EH (cell line): ENCODE measurements around the gene GCAT.

Experiments
- DNase-seq: peaks from one replicate; pipeline ENCODE4 v3.0.0-alpha.2; 2015; ENCODE audit warnings: low read depth

The GCAT gene

DNA sequence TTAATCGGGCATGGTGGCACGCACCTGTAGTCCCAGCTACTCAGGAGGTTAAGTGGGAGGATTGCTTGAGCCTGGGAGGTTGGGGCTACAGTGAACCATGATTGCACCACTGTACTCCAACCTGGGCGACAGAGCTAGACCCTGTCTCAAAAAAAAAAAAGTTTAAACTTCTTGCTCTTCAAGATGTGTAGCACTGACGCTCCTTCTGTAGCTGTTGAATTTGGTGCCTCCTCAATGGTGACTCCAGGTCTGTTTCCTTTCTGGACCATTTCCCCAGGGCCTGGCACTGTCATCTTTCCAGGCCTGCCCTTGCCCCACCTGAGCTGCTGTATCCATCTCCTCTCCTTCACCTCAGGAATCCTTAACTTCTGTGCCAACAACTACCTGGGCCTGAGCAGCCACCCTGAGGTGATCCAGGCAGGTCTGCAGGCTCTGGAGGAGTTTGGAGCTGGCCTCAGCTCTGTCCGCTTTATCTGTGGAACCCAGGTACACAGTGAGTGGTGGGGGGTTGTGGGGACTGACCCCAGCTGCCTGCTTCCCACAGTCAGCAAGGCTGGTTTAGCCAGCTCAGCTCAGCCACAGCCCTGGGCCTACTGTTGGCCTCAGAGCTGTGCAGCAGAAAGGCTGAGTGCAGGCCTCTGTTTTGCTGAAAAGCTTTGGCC, 2.1 kb downstream of the GCAT start:
- no peak for DNase-seq

DNA sequence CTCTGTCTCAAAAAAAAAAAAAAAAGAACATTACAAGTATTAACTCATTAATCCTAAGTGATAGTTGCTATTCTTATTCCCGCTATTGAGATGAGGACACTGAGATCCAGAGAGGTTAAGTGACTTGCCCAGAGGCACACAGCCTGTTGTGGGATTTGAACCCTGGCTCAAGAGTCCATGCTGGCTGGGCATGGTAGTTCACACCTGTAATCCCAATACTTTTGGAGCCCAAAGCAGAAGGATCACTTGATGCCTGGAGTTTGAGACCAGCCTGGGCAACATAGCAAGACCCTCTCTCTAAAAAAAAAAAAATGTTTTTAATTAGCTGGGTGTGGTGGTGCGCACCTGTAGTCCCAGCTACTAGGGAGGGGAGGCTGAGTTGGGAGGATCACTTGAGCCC, 4.1 kb downstream of the GCAT start:
- no peak for DNase-seq

DNA sequence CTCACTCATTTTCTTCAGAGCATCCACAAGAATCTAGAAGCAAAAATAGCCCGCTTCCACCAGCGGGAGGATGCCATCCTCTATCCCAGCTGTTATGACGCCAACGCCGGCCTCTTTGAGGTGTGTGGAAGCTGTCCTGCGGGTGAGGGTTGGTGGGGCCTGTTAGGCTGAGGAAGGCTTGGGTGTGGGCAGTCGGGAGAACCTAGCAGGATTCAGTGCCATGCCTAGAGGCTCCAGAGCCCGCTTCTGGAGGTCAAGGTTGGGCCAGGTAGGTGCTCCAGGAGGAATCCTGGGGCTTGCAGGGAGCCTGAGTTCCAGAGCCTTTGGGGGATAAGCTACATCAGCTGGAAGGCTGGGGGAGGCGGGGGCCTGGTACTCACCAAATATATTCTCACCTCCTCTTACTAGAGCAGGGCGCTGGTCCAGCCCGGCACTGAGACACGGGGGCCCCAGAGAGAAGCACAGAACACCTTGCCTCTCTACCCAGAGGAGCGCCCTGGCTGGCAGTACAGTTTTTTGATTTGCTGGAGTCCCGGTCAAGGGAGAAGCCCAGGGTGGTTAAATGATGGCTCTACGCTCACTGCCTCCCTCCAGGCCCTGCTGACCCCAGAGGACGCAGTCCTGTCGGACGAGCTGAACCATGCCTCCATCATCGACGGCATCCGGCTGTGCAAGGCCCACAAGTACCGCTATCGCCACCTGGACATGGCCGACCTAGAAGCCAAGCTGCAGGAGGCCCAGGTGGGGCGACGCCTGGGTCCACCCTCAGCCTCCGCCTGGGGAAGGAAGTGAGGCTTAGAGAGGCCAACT, 5.3 kb downstream of the GCAT start:
- DNase-seq: no peak

DNA sequence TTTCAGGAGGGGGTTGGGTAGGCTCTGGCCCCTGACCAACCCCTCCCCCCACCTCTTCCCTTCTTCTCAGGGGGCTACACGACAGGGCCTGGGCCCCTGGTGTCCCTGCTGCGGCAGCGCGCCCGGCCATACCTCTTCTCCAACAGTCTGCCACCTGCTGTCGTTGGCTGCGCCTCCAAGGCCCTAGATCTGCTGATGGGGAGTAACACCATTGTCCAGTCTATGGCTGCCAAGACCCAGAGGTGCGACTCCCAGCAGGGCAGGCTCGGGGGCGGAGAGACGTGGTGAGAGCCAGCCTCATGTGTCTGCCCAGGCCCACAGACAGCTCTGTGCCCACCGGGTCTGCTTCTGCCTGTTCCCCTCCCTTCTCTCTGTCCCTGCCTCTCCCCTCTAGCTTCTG, 7.9 kb downstream of the GCAT start:
- no peak for DNase-seq

DNA sequence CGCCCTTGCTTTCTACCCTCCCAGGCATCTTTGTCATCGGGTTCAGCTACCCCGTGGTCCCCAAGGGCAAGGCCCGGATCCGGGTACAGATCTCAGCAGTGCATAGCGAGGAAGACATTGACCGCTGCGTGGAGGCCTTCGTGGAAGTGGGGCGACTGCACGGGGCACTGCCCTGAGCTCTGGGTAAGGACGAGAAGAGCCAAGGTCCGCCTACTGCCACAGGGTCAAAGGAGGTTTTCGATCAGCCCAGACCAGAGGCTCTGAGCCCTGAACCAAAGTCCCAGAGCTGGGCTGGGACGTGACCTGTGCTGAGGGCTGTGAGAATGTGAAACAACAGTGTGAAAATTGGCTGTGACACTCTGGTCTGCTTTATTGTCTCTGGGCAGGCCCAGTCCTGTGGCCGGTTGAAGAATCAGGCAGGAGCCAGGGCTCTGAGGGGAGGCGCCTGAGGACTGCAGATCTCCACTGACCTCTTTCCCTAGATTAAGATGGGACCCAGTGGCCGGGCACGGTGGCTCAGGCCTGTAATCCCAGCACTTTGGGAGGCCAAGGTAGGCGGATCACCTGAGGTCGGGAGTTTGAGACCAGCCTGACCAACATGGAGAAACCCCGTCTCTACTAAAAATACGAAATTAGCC, 8.9 kb downstream of the GCAT start:
- no peak for DNase-seq

DNA sequence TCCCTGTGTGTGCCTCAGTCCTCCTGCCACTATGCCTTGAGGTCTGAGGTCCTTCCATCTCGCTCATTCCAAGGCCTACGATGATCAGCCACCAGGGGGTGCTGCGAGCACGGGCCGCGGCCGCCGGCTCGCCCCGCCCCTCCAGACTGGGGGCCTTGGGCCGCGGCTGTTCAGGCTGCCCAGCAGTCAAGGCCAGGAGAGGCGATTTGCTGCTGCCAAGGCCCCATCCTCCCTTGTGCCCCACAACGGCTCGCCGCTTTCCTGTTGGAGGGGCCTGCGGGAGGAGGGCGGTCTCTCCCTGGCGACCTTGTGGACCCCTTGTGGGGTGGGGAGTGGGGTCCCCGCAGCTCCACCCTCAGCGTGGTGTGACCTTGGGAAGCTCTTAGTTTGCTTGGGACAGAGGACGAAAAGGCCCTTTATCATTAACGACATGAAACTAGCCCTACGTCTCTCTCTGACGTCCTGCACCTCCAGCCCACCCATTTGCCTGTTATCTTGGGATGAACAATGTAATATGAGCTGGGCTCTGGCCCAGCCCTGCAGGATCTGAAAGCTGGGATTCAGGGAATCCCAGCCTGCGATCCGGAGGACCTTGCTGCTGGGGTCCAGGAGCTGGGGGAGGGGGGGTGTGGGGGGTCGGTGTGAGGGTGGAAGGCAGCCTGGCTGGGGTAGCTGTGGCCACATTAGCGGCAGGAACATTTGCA, 10.1 kb downstream of the GCAT start:
- DNase-seq: peak; percentile 79

DNA sequence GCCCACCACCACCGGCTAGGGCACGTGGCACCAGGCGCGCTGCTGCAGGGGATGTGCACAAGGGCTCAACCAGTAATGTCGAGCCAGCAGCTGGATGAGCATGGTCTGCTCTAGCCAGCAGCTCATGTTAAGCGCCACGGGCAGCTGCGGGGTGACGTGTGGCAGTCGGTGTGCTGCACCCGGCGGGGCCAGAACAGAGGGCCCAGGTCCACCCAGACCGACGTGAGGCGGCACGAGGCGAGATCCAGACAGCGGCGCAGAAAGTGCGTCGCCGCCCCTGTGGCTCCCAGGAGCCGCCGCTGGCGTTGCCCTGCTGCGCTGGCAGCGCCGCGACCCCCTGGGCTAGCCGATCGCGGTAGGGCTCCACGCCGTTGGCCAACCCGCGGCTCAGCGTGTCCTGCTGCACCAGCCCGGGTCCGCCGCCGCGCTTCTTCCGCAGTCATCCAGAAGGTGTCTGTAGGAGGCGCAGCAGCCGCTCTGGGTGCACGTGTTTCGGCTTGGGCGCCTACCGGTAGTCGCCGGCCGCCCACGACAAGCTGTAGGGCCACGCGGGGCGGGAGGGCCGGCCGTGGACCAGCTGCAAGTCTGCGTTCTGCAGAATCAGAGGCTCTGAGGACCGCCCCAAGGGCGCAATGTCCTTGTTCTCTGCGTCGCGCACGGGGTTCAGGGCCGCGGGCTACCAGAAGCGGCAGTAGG, 10.8 kb downstream of the GCAT start:
- peak; percentile 59 for DNase-seq

DNA sequence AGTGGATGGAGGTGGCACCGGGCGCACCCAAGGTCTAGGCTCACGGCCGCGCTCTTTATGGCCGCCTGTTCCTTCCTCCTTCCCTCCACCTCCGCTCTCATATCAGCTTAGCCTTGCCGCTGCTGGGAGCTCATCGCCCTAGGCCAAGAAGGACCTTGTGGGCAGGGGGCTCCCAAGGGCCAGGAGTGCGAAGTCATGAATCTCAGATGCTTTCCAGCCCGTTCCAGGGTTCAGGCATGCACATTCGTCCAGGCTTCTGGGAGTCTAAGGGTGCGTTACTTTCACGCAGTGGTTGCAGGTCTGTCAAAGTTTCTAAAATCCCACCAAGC, 11.3 kb downstream of the GCAT start:
- DNase-seq: no peak

DNA sequence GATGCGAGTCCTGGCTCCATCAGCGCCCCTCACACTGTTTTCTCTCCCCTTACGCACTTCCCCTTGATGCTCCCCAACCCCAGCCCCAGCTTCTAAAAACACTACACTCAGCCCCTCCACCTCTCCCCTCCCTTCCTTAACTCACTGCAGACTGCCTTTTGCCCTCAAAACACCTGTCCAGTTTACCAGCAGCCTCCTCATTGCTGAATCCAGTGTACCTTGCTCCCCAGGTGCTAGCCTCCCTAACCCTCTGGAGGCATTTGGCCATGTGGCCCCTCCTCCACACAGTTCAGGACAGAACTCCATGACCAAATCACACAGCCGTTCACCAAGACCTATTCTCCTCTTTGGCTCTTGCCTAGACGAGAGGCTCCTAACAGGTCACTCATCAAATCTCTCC, 12.6 kb downstream of the GCAT start:
- DNase-seq: no peak

DNA sequence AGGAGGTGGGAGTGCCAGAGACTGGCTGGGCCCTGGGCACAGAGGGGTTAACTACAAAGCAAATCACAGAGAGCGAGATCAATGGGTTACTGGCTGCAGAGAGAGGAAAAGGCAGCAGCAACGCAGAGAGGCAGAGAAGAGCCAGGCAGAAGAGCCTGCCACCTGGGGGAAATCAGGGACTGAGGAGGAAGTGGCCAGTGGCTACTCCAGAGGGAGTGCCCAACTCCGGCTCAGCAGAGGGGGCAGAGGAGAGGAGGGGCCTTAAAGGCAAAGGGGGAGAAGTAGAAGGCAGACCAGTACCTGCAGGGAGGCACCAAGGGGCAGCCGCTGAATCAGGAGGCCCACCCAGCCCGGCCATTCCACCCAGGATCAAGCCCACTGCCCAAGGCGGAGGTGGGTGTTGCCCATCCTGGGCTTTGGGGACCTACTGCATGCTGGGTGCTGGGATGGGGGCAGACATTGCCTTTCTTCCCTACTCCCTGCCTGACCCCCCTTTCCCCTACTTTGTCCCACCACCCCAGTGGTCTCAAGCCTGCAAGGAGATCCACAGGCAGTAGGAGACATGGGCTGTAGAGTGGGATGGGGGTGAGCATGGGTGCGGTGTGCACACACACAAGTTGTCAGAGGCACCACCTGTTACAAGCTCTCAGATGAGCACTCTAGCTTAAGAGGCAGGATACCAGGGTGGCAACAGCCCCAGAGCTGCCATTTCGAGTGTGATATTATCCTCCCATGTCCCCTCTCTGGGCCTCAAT, 14.5 kb downstream of the GCAT start:
- DNase-seq: no peak

DNA sequence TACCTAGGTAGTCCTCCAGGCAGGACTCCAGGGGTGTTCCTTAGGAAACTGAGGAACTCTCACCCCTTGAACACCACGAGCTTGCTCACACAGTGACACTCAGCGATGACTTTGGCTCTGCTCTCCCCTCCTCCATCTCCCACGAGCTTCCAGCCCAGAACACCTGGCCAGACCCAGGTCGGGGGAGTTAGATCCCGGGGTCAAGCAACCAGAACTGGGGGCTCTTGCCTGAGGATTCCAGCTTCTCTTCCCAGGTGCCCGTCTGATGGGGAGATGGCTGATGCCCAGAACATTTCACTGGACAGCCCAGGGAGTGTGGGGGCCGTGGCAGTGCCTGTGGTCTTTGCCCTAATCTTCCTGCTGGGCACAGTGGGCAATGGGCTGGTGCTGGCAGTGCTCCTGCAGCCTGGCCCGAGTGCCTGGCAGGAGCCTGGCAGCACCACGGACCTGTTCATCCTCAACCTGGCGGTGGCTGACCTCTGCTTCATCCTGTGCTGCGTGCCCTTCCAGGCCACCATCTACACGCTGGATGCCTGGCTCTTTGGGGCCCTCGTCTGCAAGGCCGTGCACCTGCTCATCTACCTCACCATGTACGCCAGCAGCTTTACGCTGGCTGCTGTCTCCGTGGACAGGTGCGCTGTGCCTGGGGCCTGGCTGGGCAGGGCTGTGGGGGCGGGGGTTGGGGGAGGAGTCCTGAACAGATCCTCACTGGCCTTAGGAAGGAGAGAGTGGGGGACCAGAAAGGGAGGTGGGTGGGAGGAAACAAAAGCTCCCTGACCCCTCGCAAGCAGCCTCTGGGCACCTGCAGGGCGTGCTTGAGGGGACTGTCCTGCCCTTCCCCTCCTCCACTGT, 15.6 kb downstream of the GCAT start, which contains the start of gene GALR3:
GALR3 (plus strand) TSS at position 249 of the 852 bp plus-strand sequence; CDS start at position 274, 25 bp downstream.
- no peak for DNase-seq

DNA sequence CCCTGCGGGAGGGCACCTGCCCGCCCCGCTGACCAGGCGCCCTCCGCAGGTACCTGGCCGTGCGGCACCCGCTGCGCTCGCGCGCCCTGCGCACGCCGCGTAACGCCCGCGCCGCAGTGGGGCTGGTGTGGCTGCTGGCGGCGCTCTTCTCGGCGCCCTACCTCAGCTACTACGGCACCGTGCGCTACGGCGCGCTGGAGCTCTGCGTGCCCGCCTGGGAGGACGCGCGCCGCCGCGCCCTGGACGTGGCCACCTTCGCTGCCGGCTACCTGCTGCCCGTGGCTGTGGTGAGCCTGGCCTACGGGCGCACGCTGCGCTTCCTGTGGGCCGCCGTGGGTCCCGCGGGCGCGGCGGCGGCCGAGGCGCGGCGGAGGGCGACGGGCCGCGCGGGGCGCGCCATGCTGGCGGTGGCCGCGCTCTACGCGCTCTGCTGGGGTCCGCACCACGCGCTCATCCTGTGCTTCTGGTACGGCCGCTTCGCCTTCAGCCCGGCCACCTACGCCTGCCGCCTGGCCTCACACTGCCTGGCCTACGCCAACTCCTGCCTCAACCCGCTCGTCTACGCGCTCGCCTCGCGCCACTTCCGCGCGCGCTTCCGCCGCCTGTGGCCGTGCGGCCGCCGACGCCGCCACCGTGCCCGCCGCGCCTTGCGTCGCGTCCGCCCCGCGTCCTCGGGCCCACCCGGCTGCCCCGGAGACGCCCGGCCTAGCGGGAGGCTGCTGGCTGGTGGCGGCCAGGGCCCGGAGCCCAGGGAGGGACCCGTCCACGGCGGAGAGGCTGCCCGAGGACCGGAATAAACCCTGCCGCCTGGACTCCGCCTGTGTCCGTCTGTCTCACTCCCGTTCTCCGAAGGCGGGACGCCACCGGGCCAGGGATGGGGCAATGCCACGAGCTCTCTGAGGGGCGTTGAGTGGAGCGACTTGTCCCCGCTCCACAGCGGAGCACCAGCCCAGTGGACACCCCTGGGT, 17.2 kb downstream of the GCAT start:
- peak; percentile 26 for DNase-seq

DNA sequence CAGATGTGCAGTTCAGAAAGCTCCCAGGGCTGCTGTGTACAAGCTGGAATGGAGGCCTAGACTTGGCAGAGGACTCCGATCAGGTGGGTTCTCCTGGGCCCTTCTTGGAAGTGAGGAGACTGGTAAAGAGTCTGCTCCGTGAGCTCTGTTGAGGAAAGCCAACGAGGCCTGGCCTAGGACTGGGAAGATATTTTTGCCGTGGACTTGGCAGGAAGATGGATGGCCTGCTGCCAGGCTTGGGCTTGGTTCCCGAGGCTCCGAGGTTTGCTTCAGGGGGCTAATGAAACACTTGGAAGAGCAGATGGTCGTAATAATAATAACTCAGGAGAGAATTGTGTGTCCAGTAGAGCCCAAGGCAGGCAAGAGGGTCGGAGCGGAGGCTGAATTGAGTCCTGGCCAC, 19.3 kb downstream of the GCAT start:
- DNase-seq: no peak

DNA sequence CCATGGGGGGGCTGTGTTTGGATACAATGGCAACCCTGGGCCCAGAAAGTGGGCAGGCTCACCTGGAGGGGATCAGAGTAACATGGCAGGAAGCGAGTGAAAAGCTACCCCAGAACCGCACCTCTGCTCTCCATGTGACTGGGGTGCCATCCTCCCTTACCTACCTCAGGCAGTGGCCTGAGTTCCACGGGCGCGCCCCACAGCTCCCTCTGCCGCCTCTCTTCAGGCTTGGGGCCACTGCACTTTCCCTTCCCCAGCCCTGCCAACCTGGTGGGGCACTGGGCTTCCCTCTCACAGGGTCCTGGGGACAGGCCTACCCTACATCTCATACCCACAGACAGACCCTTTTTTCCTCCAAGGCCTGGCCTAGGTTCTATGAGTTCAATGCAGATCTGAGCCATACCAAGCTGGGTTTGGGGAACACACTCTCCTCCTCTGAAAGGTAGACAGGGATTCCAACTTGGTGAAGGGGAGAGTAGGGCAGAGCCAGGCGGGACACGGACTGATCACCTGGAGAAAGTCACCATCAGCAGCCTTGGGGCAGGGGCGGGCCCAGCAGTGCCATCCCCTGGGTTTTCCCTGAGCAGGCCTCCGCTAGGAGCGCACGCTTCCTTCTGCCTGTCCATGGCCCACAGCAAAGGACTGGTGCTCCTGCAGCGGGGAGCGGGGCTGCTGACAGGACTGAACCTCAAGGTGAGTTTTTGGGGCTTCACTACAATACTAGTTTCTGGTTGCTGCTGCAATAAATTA, 22.5 kb downstream of the GCAT start:
- DNase-seq: no peak

DNA sequence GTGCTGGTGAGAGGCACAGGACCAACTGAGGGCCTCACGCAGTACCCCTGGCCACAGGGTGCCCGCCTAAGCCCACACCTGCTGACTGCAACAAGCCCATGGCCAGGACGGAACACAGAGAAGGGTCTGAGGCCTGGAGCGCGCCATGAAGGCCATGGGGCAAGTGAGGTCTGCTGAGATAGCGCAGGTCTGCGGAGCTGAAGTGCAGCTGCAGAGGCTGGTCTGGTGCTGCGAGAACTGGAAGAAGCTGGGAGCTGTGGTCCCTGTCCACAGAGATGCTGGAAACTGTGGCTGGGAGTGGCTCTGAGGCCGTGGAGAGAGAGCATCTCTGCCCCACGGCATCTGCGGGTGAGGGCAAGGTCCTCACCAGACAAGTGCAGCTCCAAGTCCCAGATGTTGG, 23.7 kb downstream of the GCAT start:
- no peak for DNase-seq

DNA sequence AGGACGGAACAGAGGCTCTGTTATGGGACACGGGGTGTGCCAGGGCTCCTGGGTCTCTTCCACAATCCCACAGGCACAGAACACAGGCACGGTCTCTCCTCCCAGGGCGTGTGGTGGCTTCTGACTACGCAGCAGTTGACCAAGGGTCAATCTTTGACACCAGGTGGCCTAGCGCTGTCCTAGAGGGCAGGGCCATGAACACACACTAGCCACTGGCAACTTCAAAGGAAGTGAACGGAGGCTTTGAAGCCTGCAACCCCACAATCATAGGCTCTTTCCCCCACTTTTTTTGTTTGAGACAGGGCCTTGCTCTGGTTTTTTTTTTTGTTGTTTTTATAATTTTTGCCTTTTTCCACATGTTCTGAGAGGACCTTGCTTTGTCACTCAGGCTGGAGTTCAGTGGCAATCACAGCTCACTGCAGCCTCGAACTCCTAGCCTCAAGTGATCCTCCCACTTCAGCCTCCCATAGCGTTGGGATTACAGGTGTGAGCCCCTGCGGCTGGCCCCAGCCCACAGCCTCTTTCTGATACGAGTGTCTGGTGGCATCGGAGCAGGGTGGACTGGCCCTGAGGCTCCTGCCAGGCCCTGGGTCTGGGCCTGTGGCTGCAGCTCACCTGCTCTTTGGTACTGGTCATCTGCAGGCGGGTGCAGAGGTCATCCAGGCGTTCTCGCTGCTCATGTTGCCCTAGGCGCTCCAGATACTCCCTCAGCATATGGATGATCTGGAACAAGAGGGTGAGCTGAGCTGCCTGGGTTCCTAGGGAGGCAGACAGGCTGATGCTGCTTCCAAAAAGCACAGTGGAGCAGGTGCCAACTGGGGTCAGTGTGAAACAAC, 24.5 kb downstream of the GCAT start:
- no peak for DNase-seq

DNA sequence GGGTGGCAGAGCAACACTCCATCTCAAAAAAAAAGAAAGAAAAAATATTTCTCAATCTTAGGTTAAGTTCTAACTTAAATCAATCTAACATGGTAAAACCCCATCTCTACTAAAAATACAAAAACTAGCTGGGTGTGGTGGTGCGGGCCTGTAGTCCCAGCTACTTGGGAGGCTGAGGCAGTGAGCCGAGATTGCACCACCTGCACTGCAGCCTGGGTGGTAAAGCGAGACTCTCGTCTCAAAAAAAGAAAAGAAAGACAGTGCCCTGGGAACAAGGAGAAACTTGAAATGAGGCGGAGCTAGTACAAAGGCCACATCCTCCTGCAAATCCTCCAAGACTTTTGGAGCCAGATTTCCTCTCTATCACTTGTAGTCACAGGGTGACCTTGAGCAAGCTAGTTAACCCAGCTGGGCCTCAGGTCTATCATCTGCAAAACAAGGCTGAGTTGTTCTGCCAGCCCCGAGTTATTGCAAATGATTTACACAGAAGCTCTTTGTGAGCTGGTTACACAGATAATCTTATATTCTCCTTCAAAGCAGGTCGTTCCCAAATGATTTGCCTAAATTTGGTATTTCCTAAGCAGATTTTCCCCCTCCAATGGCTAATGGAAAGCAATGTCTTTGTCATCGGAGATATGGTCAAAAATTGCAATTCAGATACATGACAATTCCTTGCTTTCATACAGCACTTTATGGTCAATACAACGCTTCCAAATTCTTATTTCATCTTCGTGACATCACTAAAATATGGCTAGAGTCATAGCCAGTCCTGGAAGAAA, 34.5 kb downstream of the GCAT start:
- no peak for DNase-seq
